ENCODE data around the gene HES5.
A peak's percentile ranks its signal among the peaks of the same experiment; 100 is the strongest.

The HES5 gene

GRCh38 chr1:2546515-2547209, 16.6 kb upstream of the HES5 start:
- peak; percentile 89 to 92 for DNase-seq

GRCh38 chr1:2545754-2546514, 15.9 kb upstream of the HES5 start:
- DNase-seq = peak; percentile 94 to 95

- no peak for DNase-seq
These were observed 15.0 kb upstream of the HES5 start for GRCh38 chr1:2544875-2545640.

- no peak for DNase-seq
These were observed 14.2 kb upstream of the HES5 start for GRCh38 chr1:2544093-2544874.

- DNase-seq = peak; percentile 36 to 47
These were observed 13.6 kb upstream of the HES5 start for GRCh38 chr1:2543543-2544092.

- DNase-seq = no peak
These were observed 12.3 kb upstream of the HES5 start for GRCh38 chr1:2542246-2542915.

GRCh38 chr1:2541619-2542245, 11.7 kb upstream of the HES5 start:
- no peak for DNase-seq

- DNase-seq = no peak
These were observed 10.9 kb upstream of the HES5 start for GRCh38 chr1:2540816-2541492.

- DNase-seq = peak; percentile 32 to 42
These were observed 9.3 kb upstream of the HES5 start for GRCh38 chr1:2539312-2539907.

GRCh38 chr1:2538872-2539271, 8.8 kb upstream of the HES5 start:
- no peak for DNase-seq

GRCh38 chr1:2538376-2538775, 8.3 kb upstream of the HES5 start:
- DNase-seq = no peak

- DNase-seq = no peak
These were observed 7.7 kb upstream of the HES5 start for GRCh38 chr1:2537784-2538115.

- DNase-seq = no peak
These were observed 5.9 kb upstream of the HES5 start for GRCh38 chr1:2535981-2536380.

GRCh38 chr1:2535455-2535854, 5.4 kb upstream of the HES5 start:
- DNase-seq = no peak

- DNase-seq = no peak
These were observed 4.8 kb upstream of the HES5 start for GRCh38 chr1:2534687-2535441.

- DNase-seq = no peak
These were observed 4.2 kb upstream of the HES5 start for GRCh38 chr1:2534315-2534686.

- no peak for DNase-seq
These were observed 3.3 kb upstream of the HES5 start for GRCh38 chr1:2533365-2533764.

- DNase-seq = no peak
These were observed 2.6 kb upstream of the HES5 start for GRCh38 chr1:2532485-2533160.
